NCI-H1417 treated with DMSO at 0.1 percent for 48 hours (cell line): ENCODE measurements around the gene CTDNEP1.
"Not testable (repeated sequence)": the region's sequence is repeated elsewhere in the genome, so short reads cannot be mapped to it uniquely, and the experiment has no call there.

ENCODE experiments used
- DNase-seq: peaks from one replicate; lab custom pipeline; 2025; lab: John Stamatoyannopoulos, UW

CTDNEP1 gene

DNA sequence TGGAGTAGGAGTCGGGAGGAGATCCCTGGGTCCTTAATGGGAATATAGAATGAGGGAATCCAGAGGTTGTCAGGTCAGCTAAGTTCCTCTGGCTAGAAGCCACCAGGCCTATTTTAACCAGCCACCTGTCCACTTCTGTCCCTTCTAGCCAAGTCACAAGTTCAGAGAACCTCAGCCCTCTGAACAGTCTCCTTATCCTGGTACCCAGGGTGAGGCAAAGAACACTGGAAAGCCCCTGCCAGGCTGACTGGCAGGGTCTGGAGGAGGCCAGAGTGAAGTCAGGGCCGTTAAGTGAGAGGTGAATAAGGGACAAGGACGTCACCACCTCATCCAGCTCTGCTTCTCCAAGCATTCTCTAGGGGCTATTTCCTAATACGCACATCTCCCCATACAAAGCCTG, 2.7 kb downstream of the CTDNEP1 start:
- DNase-seq: no peak

- DNase-seq: no peak
These were observed 4.8 kb downstream of the CTDNEP1 start for GRCh38 chr17:7246779-7247178.

GRCh38 chr17:7243838-7244237, 7.7 kb downstream of the CTDNEP1 start:
- not testable (repeated sequence) for DNase-seq

- no peak for DNase-seq
These were observed 8.1 kb downstream of the CTDNEP1 start for GRCh38 chr17:7243453-7243729.

- peak; percentile 81 for DNase-seq
These were observed 8.6 kb downstream of the CTDNEP1 start for GRCh38 chr17:7242717-7243452.

GRCh38 chr17:7241783-7242716, 9.5 kb downstream of the CTDNEP1 start, which contains the start of gene GABARAP:
GABARAP (minus strand) TSS chr17:7242449; CDS start chr17:7242330, 119 bp downstream.
- peak; percentile 69 for DNase-seq

GRCh38 chr17:7241090-7241733, 10.3 kb downstream of the CTDNEP1 start:
- DNase-seq: no peak

DNA sequence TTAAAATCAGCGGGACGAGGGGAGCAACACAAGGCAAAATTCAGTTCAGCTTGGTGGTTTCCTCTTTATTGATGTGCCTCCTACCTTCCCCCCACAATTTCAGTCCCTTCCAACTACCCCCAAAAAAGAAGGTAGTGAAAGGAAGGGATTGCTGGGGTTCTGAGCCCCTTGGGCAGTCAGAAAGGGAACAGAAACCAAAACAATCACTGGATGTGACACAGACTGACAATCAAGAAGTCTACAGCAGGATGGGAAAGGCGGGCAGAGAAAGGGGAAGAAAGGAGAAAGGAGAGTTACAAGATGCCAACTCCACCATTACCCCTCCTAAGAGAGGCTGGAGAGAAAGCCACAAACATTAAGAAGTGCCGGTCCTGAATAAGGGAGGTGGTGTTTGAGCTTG, 11.2 kb downstream of the CTDNEP1 start:
- DNase-seq: no peak

- DNase-seq: peak; percentile 87
These were observed 12.2 kb downstream of the CTDNEP1 start, which contains the start of gene PHF23 for GRCh38 chr17:7239091-7240027. PHF23 (minus strand) TSS chr17:7239457; CDS start chr17:7239279, 178 bp downstream.

GRCh38 chr17:7238420-7239090, 13.0 kb downstream of the CTDNEP1 start:
- DNase-seq: no peak

DNA sequence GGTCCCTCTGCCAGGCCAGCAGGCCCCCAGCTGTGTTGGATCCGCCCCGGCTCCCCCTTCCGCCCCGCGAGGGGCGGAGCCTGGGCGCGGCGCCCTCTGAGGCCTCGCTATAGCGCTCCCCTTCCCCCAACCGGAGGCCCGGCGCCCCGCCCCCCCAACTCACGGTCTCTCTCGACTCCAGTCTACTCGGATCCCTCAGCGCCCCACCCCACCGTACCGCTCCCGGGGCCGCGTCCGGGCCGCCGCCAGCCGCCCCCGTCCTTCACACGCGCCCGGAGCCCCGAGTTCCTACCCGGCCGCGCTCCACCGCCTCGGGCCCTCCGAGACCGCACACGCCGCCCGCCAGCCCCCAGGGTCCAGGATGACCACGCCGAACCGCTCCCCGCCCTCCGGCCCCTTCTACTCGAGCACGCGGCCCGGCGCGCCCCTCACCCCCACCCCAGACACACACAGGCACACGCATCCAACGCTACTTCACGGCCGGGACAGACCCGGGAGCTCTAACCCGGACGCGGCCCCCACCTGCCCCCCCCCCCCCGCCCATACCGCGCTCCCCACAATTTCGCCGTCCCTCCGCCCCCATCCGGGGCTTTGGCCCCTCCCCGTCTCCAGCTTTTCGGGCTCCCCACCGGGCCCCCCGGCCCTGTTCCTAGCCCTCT, 13.6 kb downstream of the CTDNEP1 start:
- DNase-seq: no peak

DNA sequence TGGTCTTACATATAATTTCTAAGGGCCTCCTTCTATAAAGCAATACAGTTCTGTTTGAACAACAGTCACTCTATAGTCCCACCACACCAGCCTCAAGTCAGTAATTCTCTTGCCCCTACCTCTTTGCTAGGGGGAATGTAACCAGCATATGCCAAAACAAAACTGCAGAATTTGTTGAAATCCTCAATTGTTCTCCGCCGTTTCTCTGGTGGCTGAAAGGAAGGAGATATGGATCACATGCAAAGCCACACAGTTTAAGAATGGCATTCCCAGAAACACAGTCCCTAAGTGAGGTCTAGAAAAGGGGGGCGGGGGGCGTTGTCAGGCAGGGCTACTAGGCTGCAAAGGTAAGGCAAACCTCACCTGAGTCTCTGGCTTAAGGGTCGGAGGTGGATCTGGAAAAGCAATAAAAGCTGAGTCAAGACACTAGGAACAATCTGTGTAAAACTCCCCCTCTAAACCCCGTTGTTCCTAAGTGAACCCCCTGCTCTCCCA, 14.2 kb downstream of the CTDNEP1 start:
- no peak for DNase-seq

DNA sequence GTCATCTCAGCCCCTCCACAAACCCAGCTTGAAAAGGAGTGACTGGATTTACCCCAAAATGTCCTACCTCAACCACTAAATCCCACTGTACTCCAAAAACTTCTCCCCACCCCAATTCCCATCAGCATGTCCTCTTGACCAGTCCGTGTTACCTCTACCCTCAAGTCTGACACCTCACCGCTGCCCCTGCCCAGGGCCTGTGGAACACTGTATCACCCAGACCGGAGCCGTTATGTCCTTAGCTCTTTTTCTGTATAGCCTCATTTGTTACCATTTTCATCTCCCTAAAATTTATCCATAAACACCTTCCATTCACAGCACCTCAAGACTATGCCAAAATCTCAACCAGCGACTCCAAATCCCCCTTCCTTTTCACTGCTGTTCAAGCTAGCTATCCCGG, 14.7 kb downstream of the CTDNEP1 start:
- DNase-seq: no peak

- DNase-seq: no peak
These were observed 15.6 kb downstream of the CTDNEP1 start for GRCh38 chr17:7235693-7236665.

DNA sequence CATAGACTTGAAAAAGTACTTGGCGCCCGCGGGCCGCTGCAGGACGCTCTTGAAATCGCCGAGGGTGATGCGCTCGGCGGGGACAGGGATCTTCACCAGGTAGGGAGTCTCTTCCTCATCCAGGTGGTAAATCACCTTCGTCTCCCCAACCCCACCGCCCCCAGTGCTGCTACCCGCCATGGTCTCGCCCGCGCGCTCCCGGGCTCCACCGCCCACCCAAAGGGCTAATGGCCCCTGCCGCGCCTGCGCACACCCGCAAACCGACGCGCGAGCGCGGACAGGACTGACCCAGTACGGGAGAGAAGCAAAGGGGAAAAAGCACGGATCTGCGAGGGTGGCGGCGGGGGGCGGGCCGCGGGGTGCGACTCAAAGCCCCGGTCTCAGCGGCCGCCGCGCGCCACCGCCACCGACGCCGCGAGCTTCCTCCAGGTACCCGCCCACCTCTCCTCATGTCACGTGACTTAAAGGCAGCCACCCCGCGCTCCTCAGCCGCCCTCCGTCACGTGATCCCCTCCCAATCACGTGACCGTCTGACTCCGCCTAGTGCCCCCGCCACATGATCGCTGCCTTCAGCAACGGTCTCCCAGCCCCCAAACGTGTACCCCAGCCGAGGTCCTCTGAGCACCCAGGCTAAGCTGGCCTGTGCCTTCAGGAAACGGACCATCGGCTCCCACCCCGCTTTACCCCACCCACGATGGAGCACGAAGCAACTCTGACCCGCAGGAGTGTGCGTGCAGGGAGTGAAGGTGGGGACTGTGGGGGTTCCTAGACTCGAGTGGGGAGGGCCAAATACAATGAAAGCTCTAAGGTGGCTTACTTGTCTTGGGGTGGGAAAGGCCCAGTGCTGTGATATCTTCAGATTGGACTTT, 17.2 kb downstream of the CTDNEP1 start, which contains the start of gene DVL2:
DVL2 (minus strand) TSS at position 435 of the 869 bp plus-strand sequence; CDS start at position 180, 255 bp downstream.
- DNase-seq: peak; percentile 51

DNA sequence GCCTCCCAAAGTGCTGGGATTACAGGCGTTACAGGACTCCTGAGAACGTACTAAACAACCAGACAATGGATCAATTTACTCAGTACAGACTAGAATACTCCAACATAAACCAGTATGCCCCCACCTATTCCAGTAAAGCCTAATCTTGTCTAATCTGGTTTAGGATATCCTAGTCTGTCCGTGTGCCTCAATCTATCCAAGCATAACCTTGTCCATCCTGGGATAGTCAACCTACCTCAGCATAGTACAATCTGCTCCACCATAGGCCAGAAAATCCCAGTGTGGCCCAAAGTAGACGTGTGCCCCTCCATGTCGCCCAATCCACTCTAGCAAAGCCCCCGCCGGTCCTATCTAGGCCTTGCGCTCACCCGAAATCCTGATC, 17.8 kb downstream of the CTDNEP1 start:
- no peak for DNase-seq

GRCh38 chr17:7232114-7232513, 19.4 kb downstream of the CTDNEP1 start:
- DNase-seq: no peak

DNA sequence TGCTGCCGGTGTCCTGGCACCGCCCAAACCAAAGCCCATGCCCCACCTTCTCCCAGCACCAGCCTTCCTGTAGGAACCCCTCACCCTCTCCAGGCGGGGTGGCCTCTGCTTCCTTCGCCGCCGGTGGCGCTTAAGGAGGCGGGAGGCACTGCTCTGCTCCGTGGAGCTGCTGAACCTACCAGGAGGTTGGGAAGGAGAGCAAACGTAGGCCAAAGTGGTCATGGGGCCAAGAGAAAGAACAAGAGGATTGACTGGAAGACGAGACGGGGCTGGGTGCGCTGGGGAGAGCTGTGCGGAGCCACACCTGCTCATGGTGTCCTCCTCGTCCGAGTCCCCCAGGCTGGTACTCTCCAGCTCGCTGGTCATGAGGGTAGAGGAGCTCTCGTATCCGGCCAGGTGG, 22.0 kb downstream of the CTDNEP1 start:
- DNase-seq: no peak
